Measurements from ENCODE around the gene PTPN14.
A peak's percentile ranks its signal among the peaks of the same experiment; 100 is the strongest.
"Not testable (repeated sequence)": the region's sequence is repeated elsewhere in the genome, so short reads cannot be mapped to it uniquely, and the experiment has no call there.

PTPN14 gene

DNA sequence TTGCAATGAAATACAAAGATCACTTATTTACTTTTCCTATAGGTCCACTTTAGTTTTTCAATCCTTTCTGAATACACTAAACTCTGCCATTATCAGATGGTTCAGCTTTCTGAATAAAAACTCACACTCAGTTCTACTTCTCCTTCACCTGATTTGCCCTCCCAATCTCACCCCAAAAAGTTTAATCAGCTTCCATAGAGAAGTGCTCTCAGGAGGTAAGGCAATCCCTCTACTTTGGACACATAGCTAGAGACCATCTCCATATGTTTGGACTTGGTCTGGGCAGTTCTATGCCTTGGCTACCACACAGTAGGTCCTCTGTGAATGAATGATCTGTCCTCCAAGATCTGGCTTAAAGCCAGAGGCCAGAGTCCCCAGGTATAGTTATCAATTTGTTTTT lies 40.9 kb downstream of the PTPN14 start:
- no peak for DNase-seq (ENCODE audit: low read depth)

DNA sequence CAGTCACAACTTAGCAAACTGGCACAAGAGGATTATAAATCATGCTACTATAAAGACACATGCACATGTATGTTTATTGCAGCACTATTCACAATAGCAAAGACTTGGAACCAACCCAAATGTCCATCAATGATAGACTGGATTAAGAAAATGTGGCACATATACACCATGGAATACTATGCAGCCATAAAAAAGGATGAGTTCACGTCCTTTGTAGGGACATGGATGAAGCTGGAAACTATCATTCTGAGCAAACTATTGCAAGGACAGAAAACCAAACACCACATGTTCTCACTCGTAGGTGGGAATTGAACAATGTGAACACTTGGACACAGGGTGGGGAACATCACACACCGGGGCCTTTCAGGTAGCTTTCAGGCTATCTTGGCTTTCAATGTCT lies 41.8 kb downstream of the PTPN14 start:
- not testable (repeated sequence) for DNase-seq (ENCODE audit: low read depth)

DNA sequence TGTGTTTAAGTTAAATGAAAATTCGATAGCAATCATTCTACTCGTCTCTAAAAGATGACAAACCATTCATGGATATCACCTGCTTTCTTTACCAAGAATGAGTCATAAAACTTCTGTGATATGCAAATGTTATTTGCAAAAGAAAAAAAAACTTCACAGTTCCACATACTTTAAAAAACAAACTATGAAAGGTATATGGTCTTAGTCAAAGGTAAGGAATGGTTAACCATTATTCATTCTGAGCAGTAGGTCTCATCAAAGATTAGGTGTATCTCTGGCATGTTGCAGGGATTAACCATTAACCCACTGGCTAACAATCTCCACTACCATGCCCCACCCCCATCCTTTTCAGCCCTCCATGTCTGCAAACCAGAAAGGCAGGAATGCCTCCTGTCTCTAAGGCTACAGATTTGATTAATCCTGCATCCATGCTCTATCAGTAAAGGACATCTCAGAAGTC lies 44.4 kb downstream of the PTPN14 start:
- DNase-seq (ENCODE audit: low read depth), result no peak

GRCh38 chr1:214505134-214505533 lies 46.3 kb downstream of the PTPN14 start:
- DNase-seq (ENCODE audit: low read depth), result no peak

DNA sequence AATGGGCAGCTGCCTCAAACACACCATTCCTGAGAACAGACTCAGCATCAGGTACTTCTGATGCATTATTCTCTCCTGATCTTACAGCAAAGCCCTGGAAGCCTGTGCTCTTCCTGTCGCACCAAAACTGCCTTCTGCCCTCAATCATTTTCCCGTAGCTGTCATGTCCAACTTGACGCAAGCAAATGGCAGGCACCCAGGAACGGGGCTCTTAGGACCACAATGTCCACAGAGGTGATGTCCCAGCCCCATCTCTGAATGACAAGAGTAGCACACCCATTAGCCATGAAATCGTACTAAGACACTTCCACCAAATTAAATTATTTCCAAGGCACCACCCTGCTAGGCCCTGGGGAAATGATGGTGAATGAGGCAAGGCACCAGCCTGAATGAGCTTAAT lies 47.1 kb downstream of the PTPN14 start:
- no peak for DNase-seq (ENCODE audit: low read depth)

GRCh38 chr1:214503553-214503952 lies 47.8 kb downstream of the PTPN14 start:
- peak; percentile 66 for DNase-seq (ENCODE audit: low read depth)

- DNase-seq (ENCODE audit: low read depth), result no peak
Measured at GRCh38 chr1:214500340-214501055, 50.9 kb downstream of the PTPN14 start.

DNA sequence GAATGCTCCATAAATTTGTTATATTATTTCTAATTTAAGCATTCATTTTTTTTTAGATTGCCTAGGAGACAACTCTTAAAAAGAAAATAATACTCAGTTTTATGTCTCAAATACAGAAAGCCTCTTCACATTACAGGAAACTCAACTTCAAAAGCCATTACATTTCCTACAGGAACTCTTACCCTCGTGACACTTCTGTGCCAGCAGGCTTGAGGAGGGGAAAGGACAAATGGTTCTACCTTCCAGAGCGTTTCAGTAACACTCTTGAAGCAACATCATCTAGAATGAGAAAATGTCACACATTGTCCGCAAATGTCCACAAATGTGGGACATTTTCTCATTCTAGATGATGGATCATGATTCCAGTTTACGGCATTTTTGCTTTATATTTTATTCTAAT lies 51.7 kb downstream of the PTPN14 start:
- DNase-seq (ENCODE audit: low read depth), result no peak

- DNase-seq (ENCODE audit: low read depth), result no peak
Measured at GRCh38 chr1:214498021-214498420, 53.4 kb downstream of the PTPN14 start.

GRCh38 chr1:214496126-214496525 lies 55.3 kb downstream of the PTPN14 start:
- DNase-seq (ENCODE audit: low read depth), result peak; percentile 39

GRCh38 chr1:214494706-214495105 lies 56.7 kb downstream of the PTPN14 start:
- peak; percentile 55 for DNase-seq (ENCODE audit: low read depth)

GRCh38 chr1:214494179-214494578 lies 57.2 kb downstream of the PTPN14 start:
- not testable (repeated sequence) for DNase-seq (ENCODE audit: low read depth)

- DNase-seq (ENCODE audit: low read depth), result peak; percentile 74
Measured at GRCh38 chr1:214493126-214493796, 58.1 kb downstream of the PTPN14 start.

GRCh38 chr1:214492401-214493075 lies 58.9 kb downstream of the PTPN14 start:
- DNase-seq (ENCODE audit: low read depth), result peak; percentile 61

GRCh38 chr1:214491468-214492146 lies 59.8 kb downstream of the PTPN14 start:
- DNase-seq (ENCODE audit: low read depth), result no peak

DNA sequence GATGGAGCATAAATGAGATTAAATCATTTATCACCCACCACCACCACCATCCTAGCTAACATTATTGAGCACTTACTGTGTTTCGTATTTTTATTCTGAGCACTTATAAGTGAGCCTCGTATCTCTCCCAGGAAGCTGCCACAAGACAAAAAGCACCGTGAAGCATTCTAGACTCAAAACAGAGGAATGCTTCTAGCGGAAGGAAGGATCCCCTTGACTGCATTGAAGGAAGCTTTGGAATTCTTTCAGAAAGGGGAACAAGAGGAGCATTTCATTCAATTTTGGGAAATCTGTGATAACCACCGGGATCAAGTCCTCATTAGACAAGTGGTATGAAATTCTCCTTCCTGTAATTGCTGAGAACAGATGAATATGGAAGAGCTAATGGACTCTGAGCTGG lies 66.3 kb downstream of the PTPN14 start:
- DNase-seq (ENCODE audit: low read depth), result no peak

DNA sequence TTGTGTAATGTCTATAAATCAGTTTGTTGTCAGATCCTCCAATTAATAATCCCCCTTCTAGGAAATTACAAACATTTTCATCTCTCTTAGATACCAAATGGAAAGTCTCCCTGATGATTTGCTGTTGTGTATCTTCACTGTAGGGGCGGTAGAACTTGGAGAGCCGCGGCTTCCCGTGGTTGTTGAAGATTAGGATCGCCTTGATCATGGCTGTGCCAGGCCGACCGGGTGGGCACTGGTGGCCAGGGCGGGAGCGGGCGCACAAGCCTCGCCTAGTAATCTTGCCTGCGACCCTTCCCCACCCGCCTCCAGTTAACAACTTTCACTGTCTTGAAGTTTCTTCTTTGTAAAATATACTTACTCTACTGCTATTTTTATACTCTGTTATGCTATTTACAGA lies 68.2 kb downstream of the PTPN14 start:
- not testable (repeated sequence) for DNase-seq (ENCODE audit: low read depth)

- not testable (repeated sequence) for DNase-seq (ENCODE audit: low read depth)
Measured at GRCh38 chr1:214481983-214482634, 69.3 kb downstream of the PTPN14 start.

- peak; percentile 97 for DNase-seq (ENCODE audit: low read depth)
Measured at GRCh38 chr1:214476986-214477870, 74.2 kb downstream of the PTPN14 start.

- DNase-seq (ENCODE audit: low read depth), result peak; percentile 68
Measured at GRCh38 chr1:214476229-214476985, 75.0 kb downstream of the PTPN14 start.

Measured in iris pigment epithelial cell (primary cell).